SK-N-SH (cell line): ENCODE measurements around the gene CARD19. TPM values are rescaled to one million over a fixed set of nuclear protein-coding genes. Genes with fewer than 3 reads are reported as not detected.

ENCODE experiments used
- CTCF ChIA-PET: fragments of 300-600, 350-600 bp; formaldehyde crosslinking; extraction: SDS; loops from one replicate; lab custom pipeline; 2021; lab: Yijun Ruan, JAX
- POLR2A ChIA-PET: fragments of 350-600 bp; sonication (Branson Sonifier 250); formaldehyde crosslinking; extraction: SDS; loops from one replicate; lab custom pipeline; 2020; ENCODE audit warnings: antibody characterized with exemption, inconsistent platforms; lab: Yijun Ruan, JAX
- DNase-seq: peaks from one replicate; pipeline ENCODE4 v3.0.0; 2012
- H2AFZ ChIP-seq: fragments of 200-600 bp; sonication (generic); 2 replicates; pipeline ENCODE4 v1.8.1; 2016; ENCODE audit warnings: antibody characterized with exemption, mild to moderate bottlenecking, low read depth
- H3F3A ChIP-seq: fragments of 200-600 bp; sonication (generic); replicated peaks from 2 replicates; pipeline ENCODE3; 2016; ENCODE audit warnings: antibody characterized with exemption, mild to moderate bottlenecking; ENCODE audit not compliant: insufficient read depth
- H3K27ac ChIP-seq, 2 experiments: fragments of 200-500 bp in 1 of 2; fragments of 200-600 bp in 1 of 2; sonication (Bioruptor generic) in 1 of 2; sonication (generic), shearing (Covaris generic) in 1 of 2; 2 replicates each; pipeline versions ENCODE4 v1.5.1 to v1.6.1; 2014 to 2016; ENCODE audit warnings: low read depth in 2 of 2, inconsistent platforms in 1 of 2, low read length in 1 of 2, mild to moderate bottlenecking in 1 of 2, mixed read lengths in 1 of 2
- H3K27me3 ChIP-seq: fragments of 200-600 bp; sonication (generic), shearing (Covaris generic); 2 replicates; pipeline ENCODE4 v1.6.1; 2016; ENCODE audit warnings: mixed run types; ENCODE audit not compliant: insufficient read depth
- H3K36me3 ChIP-seq, 2 experiments: fragments of 200-500 bp in 1 of 2; fragments of 200-600 bp in 1 of 2; sonication (Bioruptor generic) in 1 of 2; sonication (generic) in 1 of 2; replicated peaks in 1 of 2; 2 replicates each; pipeline versions ENCODE3 to v1.5.1; 2014 to 2016; ENCODE audit warnings: low read length in 1 of 2, mild to moderate bottlenecking in 1 of 2; ENCODE audit not compliant: insufficient read depth in 2 of 2, control insufficient read depth in 1 of 2
- H3K4me1 ChIP-seq, 2 experiments: fragments of 200-500 bp in 1 of 2; fragments of 200-600 bp in 1 of 2; sonication (Bioruptor generic) in 1 of 2; sonication (generic), shearing (Covaris generic) in 1 of 2; 2 replicates each; pipeline versions ENCODE4 v1.5.1 to v1.6.1; 2014 to 2016; ENCODE audit warnings: low read depth in 1 of 2, low read length in 1 of 2, mixed run types in 1 of 2; ENCODE audit not compliant: insufficient read depth in 2 of 2, control insufficient read depth in 1 of 2
- H3K4me2 ChIP-seq: fragments of 200-600 bp; sonication (generic), shearing (Covaris generic); 2 replicates; pipeline ENCODE4 v1.6.1; 2017; ENCODE audit warnings: mixed run types
- H3K4me3 ChIP-seq, 2 experiments: fragments of 200-500 bp in 1 of 2; fragments of 200-600 bp in 1 of 2; sonication (Bioruptor generic) in 1 of 2; sonication (generic), shearing (Covaris generic) in 1 of 2; 2 replicates each; pipeline versions ENCODE4 v1.5.1 to v1.8.1; 2014 to 2016; ENCODE audit warnings: low read depth in 2 of 2, inconsistent platforms in 1 of 2, low read length in 1 of 2, mild to moderate bottlenecking in 1 of 2, mixed read lengths in 1 of 2, moderate library complexity in 1 of 2
- H3K79me2 ChIP-seq: fragments of 200-600 bp; sonication (generic); 2 replicates; pipeline ENCODE4 v1.8.1; 2017; ENCODE audit warnings: mild to moderate bottlenecking; ENCODE audit not compliant: insufficient read depth
- H3K9ac ChIP-seq: fragments of 200-600 bp; sonication (generic); 2 replicates; pipeline ENCODE4 v1.6.1; 2017; ENCODE audit warnings: mixed run types
- H3K9me2 ChIP-seq: fragments of 200-600 bp; sonication (generic); 2 replicates; pipeline ENCODE4 v1.6.1; 2017; ENCODE audit warnings: mixed run types
- H3K9me3 ChIP-seq: fragments of 200-600 bp; sonication (generic); 2 replicates; pipeline ENCODE4 v1.6.1; 2017; ENCODE audit warnings: mixed run types, mild to moderate bottlenecking, moderate library complexity
- H4K20me1 ChIP-seq: fragments of 200-600 bp; sonication (generic); 2 replicates; pipeline ENCODE4 v1.6.1; 2017; ENCODE audit warnings: mild to moderate bottlenecking, mixed run types; ENCODE audit not compliant: insufficient read depth
- CTCF ChIP-seq: fragments of 200-600 bp; sonication (generic); IDR thresholded peaks from 2 replicates; pipeline ENCODE4 v1.6.1; 2017; ENCODE audit warnings: antibody characterized with exemption, mild to moderate bottlenecking, moderate library complexity
- ELF1 ChIP-seq: IDR thresholded peaks from 2 replicates; pipeline ENCODE4 v1.4.0; 2012
- EP300 ChIP-seq, 2 experiments: IDR thresholded peaks; 2 replicates each; pipeline versions ENCODE4 v1.4.0 to v1.6.1; 2012; ENCODE audit warnings: borderline replicate concordance in 1 of 2, low read depth in 1 of 2, low read length in 1 of 2
- EZH2phosphoT487 ChIP-seq: fragments of 200-600 bp; sonication (generic); IDR thresholded peaks from 2 replicates; pipeline ENCODE4 v1.6.1; 2017; ENCODE audit warnings: low read depth, mixed run types, mild to moderate bottlenecking, antibody characterized with exemption, moderate library complexity, borderline replicate concordance
- FOSL2 ChIP-seq: IDR thresholded peaks from 2 replicates; pipeline ENCODE4 v1.4.0; 2012; ENCODE audit warnings: low read depth, mild to moderate bottlenecking, moderate library complexity, borderline replicate concordance
- FOXJ3 ChIP-seq: sonication (generic); formaldehyde crosslinking; IDR thresholded peaks from 2 replicates; pipeline ENCODE4 v1.5.1; 2020; ENCODE audit warnings: mild to moderate bottlenecking, missing genetic modification reagents
- GABPA ChIP-seq: IDR thresholded peaks from 2 replicates; pipeline ENCODE4 v1.4.0; 2012; ENCODE audit warnings: low read depth, mild to moderate bottlenecking
- GATA2 ChIP-seq: sonication (generic); formaldehyde crosslinking; IDR thresholded peaks from 2 replicates; pipeline ENCODE4 v1.5.0; 2020; ENCODE audit warnings: mild to moderate bottlenecking, missing genetic modification reagents
- IRF3 ChIP-seq: fragments of 150-350 bp; IDR thresholded peaks from 2 replicates; pipeline ENCODE4 v1.6.1; 2016; ENCODE audit warnings: mild to moderate bottlenecking, low read depth, low read length
- JUND ChIP-seq: IDR thresholded peaks from 2 replicates; pipeline ENCODE4 v1.4.0; 2012
- MAX ChIP-seq: IDR thresholded peaks from 2 replicates; pipeline ENCODE4 v1.4.0; 2012; ENCODE audit warnings: low read depth
- MEF2A ChIP-seq: IDR thresholded peaks from 2 replicates; pipeline ENCODE4 v1.4.0; 2012; ENCODE audit warnings: low read depth, borderline replicate concordance
- MXI1 ChIP-seq: IDR thresholded peaks from 2 replicates; pipeline ENCODE4 v1.6.1; 2012; ENCODE audit warnings: mild to moderate bottlenecking, low read depth, low read length, improper control_type of control experiment
- NFIC ChIP-seq: IDR thresholded peaks from 2 replicates; pipeline ENCODE4 v1.4.0; 2012; ENCODE audit warnings: borderline replicate concordance
- NRF1 ChIP-seq: IDR thresholded peaks from 2 replicates; pipeline ENCODE4 v1.6.1; 2012; ENCODE audit warnings: low read depth, mild to moderate bottlenecking, low read length
- POLR2AphosphoS5 ChIP-seq: IDR thresholded peaks from 2 replicates; pipeline ENCODE4 v1.6.1; 2012; ENCODE audit warnings: low read depth, low read length
- REST ChIP-seq: IDR thresholded peaks from 2 replicates; pipeline ENCODE4 v1.6.1; 2012; ENCODE audit warnings: mild to moderate bottlenecking, low read depth, low read length, moderate library complexity
- SIN3A ChIP-seq: IDR thresholded peaks from 2 replicates; pipeline ENCODE4 v1.6.1; 2012; ENCODE audit warnings: low read depth, mild to moderate bottlenecking, low read length, moderate library complexity, borderline replicate concordance
- SMC3 ChIP-seq: IDR thresholded peaks from 2 replicates; pipeline ENCODE4 v1.6.1; 2012; ENCODE audit warnings: low read depth, low read length, improper control_type of control experiment
- TAF1 ChIP-seq: IDR thresholded peaks from 2 replicates; pipeline ENCODE4 v1.6.1; 2012; ENCODE audit warnings: low read depth, mild to moderate bottlenecking, low read length, moderate library complexity, borderline replicate concordance
- TCF12 ChIP-seq: IDR thresholded peaks from 2 replicates; pipeline ENCODE4 v1.4.0; 2012
- TEAD4 ChIP-seq: IDR thresholded peaks from 2 replicates; pipeline ENCODE4 v1.4.0; 2012; ENCODE audit warnings: mild to moderate bottlenecking, borderline replicate concordance; ENCODE audit not compliant: insufficient read depth
- USF1 ChIP-seq: IDR thresholded peaks from 2 replicates; pipeline ENCODE4 v1.4.0; 2012; ENCODE audit warnings: low read depth, borderline replicate concordance
- ZBTB33 ChIP-seq: IDR thresholded peaks from 2 replicates; pipeline ENCODE4 v1.4.0; 2012; ENCODE audit warnings: low read depth, borderline replicate concordance
- WGBS: methylation state at CpG from one replicate; pipeline ENCODE4 v1.1.6; 2017; ENCODE audit warnings: low lambda C conversion rate; 5-methylcytosine and 5-hydroxymethylcytosine counted together
- polyA plus RNA-seq, 3 experiments: library from polyadenylated mRNA; depleted of rRNA; stranded (reverse); fragments of >200 nt; gene quantifications; 2 replicates each; pipeline ENCODE4 v1.2.3, GENCODE V29; 2012

The CARD19 gene
- polyA plus RNA-seq, 1 of the 3 experiments (the other 2 are of a cell fraction): 165 TPM

- H3K36me3 ChIP-seq: no peaks in the 10 kb centered on the region
- no peaks in the 10 kb centered on the region for H3K9me3 ChIP-seq
- 47% methylated on average over 3 of the region's 3 CpGs for WGBS
- ChIA-PET CTCF (interaction anchor here (1.7 kb wide), 1 partner anchor 10 kb away, joined by 4 read pairs; no protein-coding TSS in a partner anchor), POLR2A (no interaction called here)
- H3K9ac ChIP-seq: no peak overlapping the region
- H3K9me2 ChIP-seq: no peaks in the 10 kb centered on the region
- no peaks in the 10 kb centered on the region for H3K27me3 ChIP-seq
- H3K79me2 ChIP-seq: peaks cover 4% of the 10 kb centered on the region
- no peak overlapping the region for H3K4me3 ChIP-seq
- peaks cover 12% of the 10 kb centered on the region for H3F3A ChIP-seq
- H3K4me1 ChIP-seq: peaks cover 0 to 11% of the 10 kb centered on the region in 2 experiments; a peak in 1 of 4 replicates
- H2AFZ ChIP-seq: no peak overlapping the region
- H3K27ac ChIP-seq: peak overlapping the region in 1 of 2 experiments; percentile 28; a peak in 1 of 4 replicates
- no peaks in the 10 kb centered on the region for H4K20me1 ChIP-seq
- peak; percentile 7 for DNase-seq
- H3K4me2 ChIP-seq: no peak overlapping the region
- no peak for TF ChIP-seq FOXJ3 (CRISPR knock-in tag)
- TF ChIP-seq USF1: peak; percentile 14; the same call in 1 of the 2 replicates
- peak; percentile 83 for TF ChIP-seq NFIC
- no peak for TF ChIP-seq MXI1
- peak; percentile 94 for TF ChIP-seq FOSL2
- no peak for TF ChIP-seq CTCF
- TF ChIP-seq ELF1: no peak
- TF ChIP-seq TCF12: peak; percentile 55; the same call in 1 of the 2 replicates
- no peak for TF ChIP-seq MEF2A
- no peak for TF ChIP-seq EZH2phosphoT487
- TF ChIP-seq GATA2: no peak
- no peak; the same call in 1 of the 2 replicates for TF ChIP-seq POLR2AphosphoS5
- TF ChIP-seq GABPA: no peak
- no peak for TF ChIP-seq TAF1
- TF ChIP-seq SMC3: no peak
- TF ChIP-seq EP300 (IDR thresholded peaks at IDR 0.05; ENCODE audit: borderline replicate concordance in 1 of 2, low read depth in 1 of 2, low read length in 1 of 2): no peak
- no peak for TF ChIP-seq SIN3A
- no peak for TF ChIP-seq ZBTB33
- TF ChIP-seq IRF3: no peak
- TF ChIP-seq REST: no peak
- TF ChIP-seq MAX: no peak
- peak; percentile 83 for TF ChIP-seq JUND
- no peak for TF ChIP-seq NRF1
- no peak for TF ChIP-seq TEAD4
Observed at GRCh38 chr9:93091453-93092081, 4.5 kb upstream of the CARD19 start.
